A673 (cell line): ENCODE results near the gene SAYSD1. TPM values are rescaled to one million over a fixed set of nuclear protein-coding genes. Genes with fewer than 3 reads are reported as not detected.

Experiments used
- BruUV-seq: library from RNA; stranded (reverse); fragments of 400-500 nt; replicated peaks from 2 replicates; lab custom pipeline; 2021; lab: Mats Ljungman, UMichigan
- CTCF ChIA-PET: fragments of 300-600 bp; sonication (Branson Sonifier 250); formaldehyde crosslinking; loops from one replicate; lab custom pipeline; 2022; ENCODE audit warnings: antibody characterized with exemption; lab: Charles Lee
- POLR2A ChIA-PET: fragments of 300-600 bp; sonication (Branson Sonifier 250); formaldehyde crosslinking; loops from one replicate; lab custom pipeline; 2022; ENCODE audit warnings: antibody characterized with exemption; ENCODE audit not compliant: low non-redundant PET; lab: Charles Lee
- DNase-seq: peaks from one replicate; pipeline ENCODE4 v3.0.0-alpha.2; 2015; ENCODE audit warnings: low spot score
- H3K27ac ChIP-seq: fragments of 200-600 bp; sonication (generic); 2 replicates; pipeline ENCODE4 v1.5.1; 2016; ENCODE audit warnings: mixed run types, low read depth, mild to moderate bottlenecking, mixed read lengths, antibody characterized with exemption, low read length; ENCODE audit not compliant: poor library complexity, severe bottlenecking
- H3K27me3 ChIP-seq: fragments of 200-600 bp; sonication (generic); replicated peaks from 2 replicates; pipeline ENCODE4 v1.6.1; 2017; ENCODE audit warnings: mixed run types, low read depth, mild to moderate bottlenecking, mixed read lengths, antibody characterized with exemption, low read length; ENCODE audit not compliant: insufficient read depth, poor library complexity
- H3K36me3 ChIP-seq: fragments of 200-600 bp; sonication (generic); 2 replicates; pipeline ENCODE4 v1.6.1; 2016; ENCODE audit warnings: mixed run types, mild to moderate bottlenecking, mixed read lengths, antibody characterized with exemption, low read length; ENCODE audit not compliant: insufficient read depth, poor library complexity, severe bottlenecking
- H3K4me1 ChIP-seq: fragments of 200-600 bp; sonication (generic); 2 replicates; pipeline ENCODE4 v1.6.1; 2017; ENCODE audit warnings: mixed run types, mild to moderate bottlenecking, mixed read lengths, antibody characterized with exemption, low read length; ENCODE audit not compliant: insufficient read depth, poor library complexity, severe bottlenecking
- H3K4me3 ChIP-seq: fragments of 200-600 bp; sonication (generic); 2 replicates; pipeline ENCODE4 v1.5.1; 2016; ENCODE audit warnings: low read depth, mixed run types, mild to moderate bottlenecking, mixed read lengths, low read length; ENCODE audit not compliant: poor library complexity, severe bottlenecking
- H3K9me3 ChIP-seq: fragments of 200-600 bp; sonication (generic); 2 replicates; pipeline ENCODE4 v1.6.1; 2016; ENCODE audit warnings: mixed run types, low read depth, mild to moderate bottlenecking, mixed read lengths, antibody characterized with exemption, low read length; ENCODE audit not compliant: poor library complexity, severe bottlenecking
- CTCF ChIP-seq: fragments of 300-800, 200-600 bp; sonication (generic); conservative IDR thresholded peaks from 2 replicates; pipeline ENCODE4 v1.5.1; 2017; ENCODE audit warnings: low read depth, mild to moderate bottlenecking, antibody characterized with exemption, low read length, moderate library complexity, mixed read lengths
- EZH2 ChIP-seq: fragments of 200-600 bp; sonication (generic); IDR thresholded peaks from 2 replicates; pipeline ENCODE4 v1.6.1; 2017; ENCODE audit warnings: borderline replicate concordance, low read depth, mild to moderate bottlenecking, mixed read lengths, antibody characterized with exemption, low read length; ENCODE audit not compliant: poor library complexity, severe bottlenecking
- intact Hi-C: fragments of 100-400 bp; cut with micrococcal nuclease; formaldehyde crosslinking; loops from one replicate; pipeline ENCODE4 v1.10.0; 2022; ENCODE audit not compliant: unreplicated experiment
- total RNA-seq: library from RNA; stranded (reverse); gene quantifications from 2 replicates; pipeline ENCODE4 v1.2.3, GENCODE V29; 2021

SAYSD1 gene
- total RNA-seq, 1 experiment from 2014 or later: 16.2 TPM

- no TSS peak for BruUV-seq
- POLR2A ChIA-PET: no interaction called here
- intact Hi-C loops: no loop called here
- no peaks in the 10 kb centered on the region for H3K9me3 ChIP-seq
- H3K4me1 ChIP-seq: no peaks in the 10 kb centered on the region
- no peak for DNase-seq
- H3K27ac ChIP-seq: no peak overlapping the region
- no peak for TF ChIP-seq CTCF
- TF ChIP-seq EZH2: no peak
- H3K4me3 ChIP-seq: no peak overlapping the region
- peaks cover 3% of the 10 kb centered on the region for H3K27me3 ChIP-seq
- CTCF ChIA-PET: no interaction called here
- no peaks in the 10 kb centered on the region for H3K36me3 ChIP-seq
Observed at GRCh38 chr6:39095578-39095977, 19.4 kb downstream of the SAYSD1 start.

GRCh38 chr6:39093149-39093708 lies 21.8 kb downstream of the SAYSD1 start:
- BruUV-seq: no TSS peak

GRCh38 chr6:39092124-39092523 lies 22.9 kb downstream of the SAYSD1 start:
- BruUV-seq: no TSS peak
- no peaks in the 10 kb centered on the region for H3K9me3 ChIP-seq
- no peaks in the 10 kb centered on the region for H3K4me1 ChIP-seq
- H3K27ac ChIP-seq: no peak overlapping the region
- TF ChIP-seq EZH2 (no peak), CTCF (no peak)
- H3K27me3 ChIP-seq: peaks cover 26% of the 10 kb centered on the region
- ChIA-PET CTCF (no interaction called here), POLR2A (no interaction called here)
- no peaks in the 10 kb centered on the region for H3K36me3 ChIP-seq
- intact Hi-C loops: no loop called here
- no peak overlapping the region for H3K4me3 ChIP-seq
- DNase-seq: peak; percentile 10

More at GRCh38 chr6:39093149-39093708, 21.8 kb downstream of the SAYSD1 start:
- CTCF ChIA-PET: no interaction called here
- H3K36me3 ChIP-seq: no peaks in the 10 kb centered on the region
- intact Hi-C loops: no loop called here
- no peak for TF ChIP-seq CTCF
- TF ChIP-seq EZH2: no peak
- POLR2A ChIA-PET: no interaction called here
- peaks cover 19% of the 10 kb centered on the region for H3K27me3 ChIP-seq
- H3K4me1 ChIP-seq: no peaks in the 10 kb centered on the region
- H3K4me3 ChIP-seq: no peak overlapping the region
- H3K27ac ChIP-seq: no peak overlapping the region
- no peaks in the 10 kb centered on the region for H3K9me3 ChIP-seq
- DNase-seq: no peak
